ENCODE data around the gene PDLIM7.
"Not testable (repeated sequence)": the region's sequence is repeated elsewhere in the genome, so short reads cannot be mapped to it uniquely, and the experiment has no call there.

Gene PDLIM7

DNA sequence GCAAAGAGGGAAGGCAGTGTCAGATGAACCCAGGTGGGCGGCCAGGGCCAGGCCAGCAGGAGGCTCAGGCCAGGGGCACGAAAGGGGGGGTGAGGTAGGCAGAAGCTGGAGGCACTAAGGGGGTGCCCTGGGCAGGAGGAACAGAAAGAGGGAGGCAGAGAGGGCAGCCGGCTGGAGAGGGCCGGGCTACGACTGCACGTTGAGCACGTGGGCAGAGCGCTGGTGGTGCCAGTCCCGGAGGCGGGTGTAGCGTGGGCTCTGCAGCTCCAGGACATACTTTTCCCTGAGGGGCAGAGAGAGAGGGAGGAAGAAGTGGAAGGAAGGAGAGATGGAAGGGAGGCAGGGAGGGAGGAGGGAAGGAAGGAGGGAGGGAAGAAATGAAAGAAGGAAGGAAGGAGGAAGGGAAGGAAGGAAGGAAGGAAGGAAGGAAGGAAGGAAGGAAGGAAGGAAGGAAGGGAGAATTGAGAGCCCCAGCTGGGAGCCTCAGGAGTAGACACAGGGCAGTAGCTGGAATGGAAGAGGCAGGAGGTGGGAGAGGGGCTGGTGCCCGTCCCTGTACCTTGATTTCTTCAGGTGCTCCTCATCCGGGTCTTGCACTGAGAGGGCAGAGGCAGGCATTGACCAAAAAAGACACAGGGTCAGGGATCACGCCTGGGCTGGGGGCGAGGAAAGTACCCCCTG, 7.0 kb downstream of the PDLIM7 start:
- peak; percentile 54 for DNase-seq (ENCODE audit: low spot score)

- no peak for DNase-seq (ENCODE audit: low spot score)
These were observed 8.2 kb downstream of the PDLIM7 start for GRCh38 chr5:177489119-177489716.

- DNase-seq (ENCODE audit: low spot score): no peak
These were observed 9.4 kb downstream of the PDLIM7 start for GRCh38 chr5:177487975-177488374.

DNA sequence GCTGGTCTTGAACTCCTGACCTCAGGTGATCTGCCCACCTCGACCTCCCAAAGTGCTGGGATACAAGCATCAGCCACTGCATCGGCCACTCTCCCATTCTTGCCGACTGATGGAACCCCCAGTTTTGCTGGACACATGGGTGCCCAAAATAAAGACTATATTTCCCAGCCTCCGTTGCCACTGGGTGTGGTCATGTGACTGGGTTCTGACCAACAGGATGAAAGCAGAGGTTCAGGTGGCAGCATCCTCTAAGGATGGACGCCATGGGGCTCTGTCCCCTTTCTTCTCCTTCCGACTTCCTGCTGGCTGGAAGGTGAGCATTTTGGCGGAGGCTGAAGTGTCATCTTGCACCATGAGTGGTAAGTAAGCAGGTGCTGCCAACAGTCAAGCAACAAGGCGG, 10.3 kb downstream of the PDLIM7 start:
- no peak for DNase-seq (ENCODE audit: low spot score)

DNA sequence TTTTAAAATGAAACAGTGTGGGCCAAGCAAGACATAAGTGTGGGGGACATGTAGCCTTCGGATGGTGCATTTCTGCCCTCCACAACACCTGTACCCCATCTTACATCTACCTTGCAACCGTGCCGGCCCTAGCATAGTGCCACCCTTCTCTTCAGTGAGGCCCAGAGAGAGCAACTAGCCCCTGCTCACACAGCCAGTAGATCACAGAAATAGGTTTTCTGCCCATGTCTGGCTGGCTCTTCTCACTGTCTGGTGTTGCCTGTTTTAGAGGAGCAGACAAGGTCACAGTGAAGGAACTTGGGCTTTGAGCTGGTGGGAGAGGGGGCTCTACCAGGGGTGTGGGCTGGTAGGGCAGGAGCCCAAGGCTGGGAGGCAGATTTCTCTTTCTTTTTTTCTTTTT, 11.1 kb downstream of the PDLIM7 start:
- no peak for DNase-seq (ENCODE audit: low spot score)

DNA sequence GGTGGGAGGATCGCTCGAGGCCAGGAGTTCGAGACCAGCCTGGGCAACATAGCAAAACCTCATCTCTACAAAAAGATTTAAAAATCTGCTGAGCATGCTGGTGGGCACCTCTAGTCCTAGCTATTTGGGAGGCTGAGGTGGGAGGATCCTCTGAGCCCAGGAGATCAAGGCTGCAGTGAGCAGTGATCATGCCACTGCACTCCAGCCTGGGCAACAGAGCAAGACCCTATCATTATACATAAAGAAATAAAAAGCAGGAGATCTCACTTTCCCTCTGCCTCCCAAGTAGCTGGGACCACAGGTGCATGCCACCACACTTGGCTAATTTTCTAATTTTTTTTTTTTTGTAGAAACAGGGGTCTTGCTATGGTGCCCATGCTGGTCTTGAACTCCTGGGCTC, 11.7 kb downstream of the PDLIM7 start:
- not testable (repeated sequence) for DNase-seq (ENCODE audit: low spot score)

GRCh38 chr5:177484902-177485549, 12.4 kb downstream of the PDLIM7 start:
- no peak for DNase-seq (ENCODE audit: low spot score)

GRCh38 chr5:177483994-177484901, 13.2 kb downstream of the PDLIM7 start:
- DNase-seq (ENCODE audit: low spot score): no peak

DNA sequence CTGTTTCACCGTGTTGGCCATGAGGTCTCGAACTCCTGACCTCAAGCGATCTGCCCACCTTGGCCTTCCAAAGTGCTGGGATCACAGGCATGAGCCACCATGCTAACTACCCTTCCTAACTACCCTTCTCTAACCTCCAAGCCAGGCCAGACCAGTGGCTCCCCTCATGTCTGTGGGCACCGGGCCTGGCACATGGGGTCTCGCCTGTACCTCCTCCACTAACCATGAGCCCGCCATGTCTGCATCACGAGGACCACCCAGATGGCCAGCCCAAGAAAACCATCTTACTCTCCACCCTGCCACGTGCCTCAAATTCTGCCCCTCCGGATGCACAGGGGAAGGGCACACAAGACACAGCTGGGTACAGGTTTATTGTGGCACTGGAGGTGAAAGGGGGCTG, 14.4 kb downstream of the PDLIM7 start:
- DNase-seq (ENCODE audit: low spot score): no peak

- DNase-seq (ENCODE audit: low spot score): no peak
These were observed 15.0 kb downstream of the PDLIM7 start for GRCh38 chr5:177482359-177482795.

DNA sequence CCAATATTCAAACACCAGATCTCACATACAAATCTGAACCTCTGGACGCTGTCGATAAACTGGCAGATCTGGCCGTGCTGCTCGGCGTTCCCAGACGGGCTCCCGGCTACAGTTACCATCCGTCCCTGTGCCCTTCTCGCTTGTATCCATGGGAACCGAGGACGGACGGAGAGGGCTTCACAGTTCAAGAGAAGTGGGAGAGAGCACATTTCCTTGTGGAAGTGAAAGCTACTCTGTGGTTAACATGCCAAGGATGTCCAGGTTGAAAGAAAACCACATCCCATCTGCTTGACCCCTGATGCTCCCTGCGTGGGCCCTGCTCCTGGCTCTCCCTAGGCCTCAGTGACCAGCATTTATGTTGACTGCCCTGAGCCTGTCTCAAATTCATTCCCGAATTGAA, 17.6 kb downstream of the PDLIM7 start:
- DNase-seq (ENCODE audit: low spot score): peak; percentile 55

GRCh38 chr5:177478711-177479646, 18.4 kb downstream of the PDLIM7 start:
- peak; percentile 41 for DNase-seq (ENCODE audit: low spot score)

- DNase-seq (ENCODE audit: low spot score): peak; percentile 43
These were observed 19.5 kb downstream of the PDLIM7 start for GRCh38 chr5:177477701-177478477.

- peak; percentile 60 for DNase-seq (ENCODE audit: low spot score)
These were observed 20.7 kb downstream of the PDLIM7 start for GRCh38 chr5:177476531-177477233.

- DNase-seq (ENCODE audit: low spot score): no peak
These were observed 21.6 kb downstream of the PDLIM7 start for GRCh38 chr5:177475563-177476427.

DNA sequence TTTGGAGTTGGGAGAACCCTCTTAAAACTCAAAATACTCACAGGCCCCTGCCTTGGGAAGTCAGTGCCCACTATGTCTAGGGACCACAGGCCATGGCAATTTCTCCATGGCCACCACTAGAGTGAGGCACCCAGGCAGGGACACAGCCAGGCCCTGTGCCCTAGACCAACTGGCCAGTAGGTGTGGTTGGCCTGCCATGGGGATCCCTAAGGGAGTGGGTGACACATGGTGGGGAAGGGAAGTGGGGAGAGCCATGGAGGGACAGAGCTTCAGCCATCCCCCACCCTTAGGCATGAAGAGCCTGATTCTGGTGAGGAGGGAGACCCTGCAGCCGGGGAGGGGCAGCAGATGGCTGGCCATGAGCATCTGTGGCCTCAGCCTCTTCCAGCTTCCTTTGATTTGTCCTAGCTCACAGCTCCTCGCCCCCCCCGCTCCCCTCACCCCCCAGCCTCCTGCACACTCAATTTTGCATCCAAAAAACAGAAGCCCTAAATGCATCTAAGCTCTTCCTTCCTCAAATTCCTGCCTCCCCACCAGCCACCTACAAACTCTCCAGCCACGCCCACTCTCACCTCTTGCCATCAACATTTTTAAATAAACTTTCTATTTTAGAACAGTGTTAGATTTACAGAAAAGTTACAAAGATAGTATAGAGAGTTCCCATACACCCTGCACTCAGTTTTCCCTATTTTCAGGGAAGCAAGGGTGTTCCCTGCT, 22.4 kb downstream of the PDLIM7 start:
- DNase-seq (ENCODE audit: low spot score): no peak

DNA sequence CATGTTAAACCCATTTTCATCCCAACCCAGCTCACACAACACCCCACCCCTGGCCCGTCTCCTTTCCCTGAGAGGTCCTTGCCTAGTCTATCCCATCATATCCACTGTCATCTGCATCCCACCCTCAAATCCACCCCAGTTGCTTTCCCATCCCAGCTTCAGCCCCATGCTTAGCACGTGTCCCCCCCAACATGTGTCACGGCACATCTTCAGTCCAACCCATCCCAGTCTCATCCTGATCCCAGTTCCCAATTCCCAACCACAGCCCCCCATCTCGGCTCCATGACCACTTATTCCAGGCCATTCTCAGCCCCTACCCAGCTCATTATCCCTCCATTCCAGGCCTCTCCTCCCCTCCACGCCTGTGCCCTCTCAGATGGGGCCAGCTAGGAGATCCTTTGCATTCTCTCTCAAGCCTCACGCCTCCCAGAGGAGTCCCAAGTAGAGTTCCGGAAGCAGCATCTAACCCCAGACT, 23.4 kb downstream of the PDLIM7 start:
- no peak for DNase-seq (ENCODE audit: low spot score)

DNA sequence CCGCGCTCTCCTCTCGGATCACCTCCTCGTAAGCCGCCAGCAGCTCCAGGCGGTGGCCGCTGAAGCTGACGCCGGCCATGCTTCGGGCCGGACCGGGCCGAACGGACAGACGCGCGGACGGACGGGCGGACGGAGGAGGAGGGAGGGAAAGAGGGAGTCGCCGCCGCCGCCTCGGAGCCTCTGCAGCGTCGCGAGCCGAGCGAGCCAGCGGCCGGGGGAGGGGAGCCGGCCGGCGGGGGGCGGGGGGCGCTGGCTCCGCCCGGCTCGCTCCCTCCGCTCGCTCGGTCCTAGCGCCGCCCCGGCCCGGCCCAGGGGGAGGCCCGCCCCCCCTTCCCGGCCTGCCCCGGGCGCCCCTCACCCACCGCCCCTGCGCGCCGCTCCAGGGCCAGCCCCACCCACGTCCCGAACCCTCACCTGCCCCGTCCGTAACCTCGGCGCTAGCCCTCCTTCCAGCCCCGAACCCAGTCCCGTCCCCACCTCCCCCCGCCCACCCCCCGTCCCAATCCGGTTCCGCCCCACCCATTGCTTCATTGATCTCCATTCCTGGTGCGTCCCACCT, 23.9 kb downstream of the PDLIM7 start, which contains the start of gene DBN1:
TSS of gene DBN1 (minus strand) at position 192 of the 559 bp plus-strand sequence. CDS start at position 79, 113 bp downstream.
- DNase-seq (ENCODE audit: low spot score): no peak
